Fibroblast of pulmonary artery (primary cell): Measurements from ENCODE around the gene HNRNPLL.

Source experiments
- DNase-seq: peaks from one replicate; pipeline ENCODE4 v3.0.0-alpha.2; 2010; ENCODE audit warnings: low read depth
- H3K4me3 ChIP-seq: replicated peaks from 2 replicates; pipeline ENCODE4 v1.5.1; 2011; ENCODE audit warnings: low read depth, mild to moderate bottlenecking, control low read depth, low read length, moderate library complexity
- TF ChIP-seq, protein P1 (sequence below): IDR thresholded peaks from 2 replicates; pipeline ENCODE4 v1.5.1; 2011; ENCODE audit warnings: mild to moderate bottlenecking, control low read depth, low read length, inconsistent platforms; ENCODE audit errors: missing control alignments

Gene HNRNPLL

DNA sequence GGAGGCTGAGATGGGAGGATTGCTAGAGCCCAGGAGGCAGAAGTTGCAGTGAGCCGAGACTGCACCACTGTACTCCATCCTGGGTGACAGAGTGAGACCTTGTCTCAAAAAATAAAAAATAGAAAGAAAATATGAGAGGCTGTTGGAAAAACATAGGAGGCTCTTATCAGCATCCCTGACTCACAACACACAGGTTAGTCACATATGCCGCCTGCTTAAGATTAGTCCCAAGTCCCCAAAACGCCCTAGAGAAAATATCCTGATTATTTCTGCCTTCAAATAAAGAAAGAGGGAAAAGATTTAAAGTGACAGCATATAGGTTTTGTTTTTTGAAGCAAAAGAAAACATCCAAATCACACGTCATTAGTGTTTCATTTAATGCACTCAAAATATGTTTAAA, 33.3 kb upstream of the HNRNPLL start:
- TF ChIP-seq, protein P1, sequence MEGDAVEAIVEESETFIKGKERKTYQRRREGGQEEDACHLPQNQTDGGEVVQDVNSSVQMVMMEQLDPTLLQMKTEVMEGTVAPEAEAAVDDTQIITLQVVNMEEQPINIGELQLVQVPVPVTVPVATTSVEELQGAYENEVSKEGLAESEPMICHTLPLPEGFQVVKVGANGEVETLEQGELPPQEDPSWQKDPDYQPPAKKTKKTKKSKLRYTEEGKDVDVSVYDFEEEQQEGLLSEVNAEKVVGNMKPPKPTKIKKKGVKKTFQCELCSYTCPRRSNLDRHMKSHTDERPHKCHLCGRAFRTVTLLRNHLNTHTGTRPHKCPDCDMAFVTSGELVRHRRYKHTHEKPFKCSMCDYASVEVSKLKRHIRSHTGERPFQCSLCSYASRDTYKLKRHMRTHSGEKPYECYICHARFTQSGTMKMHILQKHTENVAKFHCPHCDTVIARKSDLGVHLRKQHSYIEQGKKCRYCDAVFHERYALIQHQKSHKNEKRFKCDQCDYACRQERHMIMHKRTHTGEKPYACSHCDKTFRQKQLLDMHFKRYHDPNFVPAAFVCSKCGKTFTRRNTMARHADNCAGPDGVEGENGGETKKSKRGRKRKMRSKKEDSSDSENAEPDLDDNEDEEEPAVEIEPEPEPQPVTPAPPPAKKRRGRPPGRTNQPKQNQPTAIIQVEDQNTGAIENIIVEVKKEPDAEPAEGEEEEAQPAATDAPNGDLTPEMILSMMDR: no peak
- DNase-seq: no peak
- no peak overlapping the region for H3K4me3 ChIP-seq

DNA sequence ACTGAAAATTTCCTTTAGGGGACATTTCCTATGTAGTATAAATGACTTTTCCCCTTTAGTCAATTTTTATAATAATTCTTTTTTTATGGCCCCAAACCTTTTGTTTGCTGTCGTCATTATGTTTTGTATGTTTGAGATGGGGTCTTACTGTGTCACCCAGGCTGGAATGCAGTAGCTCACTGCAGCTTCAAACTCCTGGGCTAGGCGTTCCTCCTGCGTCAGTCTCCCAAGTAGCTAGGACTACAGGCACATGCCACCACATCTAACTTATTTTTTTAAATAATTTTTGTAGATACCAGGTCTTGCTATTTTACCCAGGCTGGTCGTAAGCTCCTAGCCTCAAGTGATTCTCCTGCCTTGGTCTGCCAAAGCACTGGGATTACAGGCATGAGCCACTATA, 32.4 kb upstream of the HNRNPLL start:
- H3K4me3 ChIP-seq: no peak overlapping the region
- TF ChIP-seq, protein P1: no peak
- DNase-seq: no peak

- DNase-seq: no peak
- TF ChIP-seq, protein P1: no peak
- no peak overlapping the region for H3K4me3 ChIP-seq
Measured at GRCh38 chr2:38634684-38635083, 32.0 kb upstream of the HNRNPLL start.

DNA sequence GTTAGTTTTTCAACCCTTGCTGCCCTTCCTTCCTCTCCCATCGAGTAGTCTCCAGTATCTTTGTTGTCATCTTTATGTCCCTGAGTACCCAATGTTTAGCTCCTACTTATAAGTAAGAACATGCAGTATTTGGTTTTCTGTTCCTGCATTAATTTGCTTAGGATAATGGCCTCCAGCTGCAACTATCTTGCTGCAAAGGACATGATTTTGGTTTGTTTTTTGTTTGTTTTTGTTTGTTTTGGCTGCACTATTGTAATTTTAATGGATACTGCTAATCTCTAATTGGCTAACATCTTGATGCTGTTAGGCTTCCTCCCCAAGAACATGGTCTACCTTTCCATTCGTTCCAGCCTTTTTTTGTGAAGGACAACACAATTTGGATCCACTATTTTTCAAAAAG, 31.2 kb upstream of the HNRNPLL start:
- TF ChIP-seq, protein P1: no peak
- no peak for DNase-seq
- H3K4me3 ChIP-seq: no peak overlapping the region

GRCh38 chr2:38632980-38633379, 30.3 kb upstream of the HNRNPLL start:
- no peak overlapping the region for H3K4me3 ChIP-seq
- DNase-seq: no peak
- TF ChIP-seq, protein P1: no peak

GRCh38 chr2:38631976-38632375, 29.2 kb upstream of the HNRNPLL start:
- no peak for DNase-seq
- no peak overlapping the region for H3K4me3 ChIP-seq
- TF ChIP-seq, protein P1: no peak

- DNase-seq: no peak
- H3K4me3 ChIP-seq: no peak overlapping the region
- TF ChIP-seq, protein P1: no peak
Measured at GRCh38 chr2:38629684-38630083, 27.0 kb upstream of the HNRNPLL start.
